Measurements from ENCODE around the gene CTSD.

- TF ChIP-seq POLR2A (IDR thresholded peaks at IDR 0.05; ENCODE audit: low read length) = no peak
- TF ChIP-seq GATA1 (IDR thresholded peaks at IDR 0.05; ENCODE audit: low read depth, low read length) = no peak
Measured at GRCh38 chr11:1739576-1739975, 24.2 kb downstream of the CTSD start.
